Liver (tissue), 9 donors: ENCODE data around the gene NEB. TPM values are rescaled to one million over a fixed set of nuclear protein-coding genes. Genes with fewer than 3 reads are reported as not detected.

ENCODE experiments used
- DNase-seq: peaks from one replicate; pipeline ENCODE4 v3.0.0-alpha.2; 2017; ENCODE audit warnings: low spot score
- H3K27ac ChIP-seq, 2 donors: one replicate each; pipeline ENCODE4 v1.7.0; 2013; ENCODE audit warnings: inconsistent platforms in 2 of 2, low read length in 2 of 2, control low read depth in 1 of 2, low read depth in 1 of 2, mild to moderate bottlenecking in 1 of 2
- H3K27me3 ChIP-seq, 4 donors: one replicate each; pipeline versions ENCODE4 v1.6.1 to v1.7.0; 2013; ENCODE audit warnings: low read length in 3 of 4, inconsistent platforms in 1 of 4, mild to moderate bottlenecking in 1 of 4, moderate library complexity in 1 of 4; ENCODE audit not compliant: control insufficient read depth in 4 of 4, insufficient read depth in 4 of 4
- H3K36me3 ChIP-seq, 4 donors: one replicate each; pipeline versions ENCODE4 v1.6.1 to v1.7.0; 2013; ENCODE audit warnings: low read length in 3 of 4, mild to moderate bottlenecking in 3 of 4, low read depth in 1 of 4, moderate library complexity in 1 of 4; ENCODE audit not compliant: control insufficient read depth in 4 of 4, insufficient read depth in 3 of 4
- H3K4me1 ChIP-seq, 4 donors: one replicate each; pipeline versions ENCODE4 v1.6.1 to v1.7.0; 2013; ENCODE audit warnings: low read length in 3 of 4, mild to moderate bottlenecking in 3 of 4, moderate library complexity in 1 of 4; ENCODE audit not compliant: control insufficient read depth in 4 of 4, insufficient read depth in 4 of 4
- H3K4me3 ChIP-seq, 3 donors: one replicate each; pipeline versions ENCODE4 v1.6.1 to v1.7.0; 2013; ENCODE audit warnings: low read length in 3 of 3, control low read depth in 1 of 3, low read depth in 1 of 3, mild to moderate bottlenecking in 1 of 3
- H3K9ac ChIP-seq, 2 donors: one replicate each; pipeline ENCODE4 v1.7.0; 2013; ENCODE audit warnings: low read length in 2 of 2, mild to moderate bottlenecking in 2 of 2, moderate library complexity in 2 of 2, control low read depth in 1 of 2, low read depth in 1 of 2
- H3K9me3 ChIP-seq, 4 donors: one replicate each; pipeline versions ENCODE4 v1.6.1 to v1.7.0; 2013; ENCODE audit warnings: low read length in 3 of 4; ENCODE audit not compliant: control insufficient read depth in 4 of 4
- CTCF ChIP-seq: fragments of 150-350 bp; IDR thresholded peaks from 2 replicates; pipeline ENCODE4 v1.5.1; 2017; ENCODE audit warnings: improper control_type of control experiment, low read depth, low read length; ENCODE audit not compliant: missing input control
- FOXA1 ChIP-seq: IDR thresholded peaks from 2 replicates; pipeline ENCODE4 v1.6.1; 2016; ENCODE audit warnings: antibody characterized with exemption
- RAD21 ChIP-seq, 2 donors: IDR thresholded peaks; 2 replicates each; pipeline ENCODE4 v1.6.1; 2016; ENCODE audit warnings: antibody characterized with exemption in 2 of 2, mild to moderate bottlenecking in 2 of 2
- WGBS: extraction: QIAGEN DNeasy Blood & Tissue Kit; methylation state at CpG from one replicate; pipeline ENCODE4 v1.1.7; 2013; 5-methylcytosine and 5-hydroxymethylcytosine counted together
- polyA plus RNA-seq, 2 donors: library from polyadenylated mRNA; stranded (reverse) in 1 of 2; unstranded in 1 of 2; fragments of 200-250 nt in 1 of 2; fragments of >200 nt in 1 of 2; fragmentation: Nextera tagmentation in 1 of 2; extraction: Ambion mirVana in 1 of 2; gene quantifications; one replicate each; pipeline versions ENCODE4 v1.2.1 to v1.2.3, GENCODE V29; 2013 to 2015
- total RNA-seq, 2 donors: library from RNA; depleted of rRNA; stranded (reverse); fragments of >200 nt; gene quantifications; one replicate each; pipeline ENCODE4 v1.2.3, GENCODE V29; 2014
- donor health status: healthy.
- donor health status: healthy.
- donor health status: healthy.
- donor health status: healthy.
- donor health status: healthy.

The NEB gene
- total and polyA plus RNA-seq, 4 donors: 0.28 to 6.4 (median 2.7) TPM

DNA sequence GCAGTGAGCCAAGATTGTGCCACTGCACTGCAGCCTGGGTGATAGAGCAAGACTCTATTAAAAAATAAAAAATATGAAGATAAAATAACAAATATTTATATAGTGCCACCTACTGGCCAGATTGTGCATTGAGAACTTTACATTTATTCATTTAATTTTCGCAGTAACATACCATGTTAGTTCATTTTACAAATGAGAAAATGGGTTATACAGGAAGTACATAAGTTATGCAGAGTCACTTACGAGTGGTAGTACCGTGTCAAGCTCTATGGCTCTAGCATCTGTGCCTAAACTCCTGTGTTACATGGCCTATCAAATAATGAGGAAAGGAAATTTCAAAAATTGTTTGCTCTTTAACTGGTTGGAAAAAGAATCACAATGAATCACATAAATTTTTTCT is 296.6 kb downstream of the NEB start:
- Histone ChIP-seq H3K4me3 (no peak overlapping the region), H3K27me3 (no peaks in the 10 kb centered on the region), H3K9me3 (no peaks in the 10 kb centered on the region), H3K9ac (no peak overlapping the region), H3K27ac (no peak overlapping the region), H3K4me1 (no peaks in the 10 kb centered on the region), H3K36me3 (peaks cover 10 to 61% (median 37%) of the 10 kb centered on the region in 4 donors)
- DNase-seq: no peak
- peak; percentile 32 to 51 for TF ChIP-seq RAD21 (IDR thresholded peaks at IDR 0.05)
- no peak for TF ChIP-seq FOXA1
- TF ChIP-seq CTCF: peak; percentile 40
- WGBS: 62% methylated on average over 3 of the region's 3 CpGs

Other genes with a start within 250 kb of the NEB start
- 10 to 100 TPM; 26.3 to 41.6 TPM for gene ARL5A, start 93.9 kb upstream of the NEB start, total RNA-seq
- 1 to 10 TPM; 9.0 to 9.7 TPM for gene ARL5A, start 93.9 kb upstream of the NEB start, polyA plus RNA-seq